Neural cell (in vitro differentiated cells): ENCODE data around the gene PTRH2. TPM values are rescaled to one million over a fixed set of nuclear protein-coding genes. Genes with fewer than 3 reads are reported as not detected.

Experiments
- H2AFZ ChIP-seq: fragments of 200-600, 300-800 bp; sonication (generic), shearing (Covaris generic); 2 replicates; pipeline ENCODE4 v1.6.0; 2014; ENCODE audit warnings: low read depth, mild to moderate bottlenecking, antibody characterized with exemption, low read length, moderate library complexity
- H3F3A ChIP-seq: fragments of 200-600 bp; shearing (Covaris generic); 2 replicates; pipeline ENCODE4 v1.6.1; 2016; ENCODE audit warnings: mild to moderate bottlenecking, moderate library complexity, mixed read lengths, antibody characterized with exemption, low read length; ENCODE audit not compliant: insufficient read depth, poor library complexity, severe bottlenecking
- H3K27ac ChIP-seq: fragments of 200-600, 300-800 bp; sonication (generic), shearing (Covaris generic); 2 replicates; pipeline ENCODE4 v1.5.1; 2014; ENCODE audit warnings: mild to moderate bottlenecking, low read length, moderate library complexity
- H3K27me3 ChIP-seq: fragments of 300-800, 200-600 bp; sonication (generic), shearing (Covaris generic); 2 replicates; pipeline ENCODE4 v1.6.0; 2014; ENCODE audit warnings: mild to moderate bottlenecking, low read depth, low read length, moderate library complexity; ENCODE audit not compliant: insufficient read depth
- H3K36me3 ChIP-seq: fragments of 300-800, 200-600 bp; sonication (generic), shearing (Covaris generic); 2 replicates; pipeline ENCODE4 v1.5.1; 2014; ENCODE audit warnings: mild to moderate bottlenecking, antibody characterized with exemption, low read length, moderate library complexity; ENCODE audit not compliant: insufficient read depth
- H3K4me2 ChIP-seq: fragments of 300-800, 200-600 bp; sonication (generic), shearing (Covaris generic); 2 replicates; pipeline ENCODE4 v1.6.0; 2014; ENCODE audit warnings: mild to moderate bottlenecking, low read length
- H3K4me3 ChIP-seq: fragments of 300-800, 200-600 bp; sonication (generic), shearing (Covaris generic); 2 replicates; pipeline ENCODE4 v1.5.1; 2014; ENCODE audit warnings: mild to moderate bottlenecking, low read length, moderate library complexity
- H3K79me2 ChIP-seq: fragments of 200-600 bp; shearing (Covaris generic); replicated peaks from 2 replicates; pipeline ENCODE4 v1.6.0; 2014; ENCODE audit warnings: mild to moderate bottlenecking, low read length, moderate library complexity; ENCODE audit not compliant: insufficient read depth
- H3K9ac ChIP-seq: fragments of 300-800, 200-600 bp; sonication (generic), shearing (Covaris generic); 2 replicates; pipeline ENCODE4 v1.6.1; 2016; ENCODE audit warnings: mild to moderate bottlenecking, low read length, mixed read lengths
- H3K9me2 ChIP-seq: fragments of 200-600 bp; shearing (Covaris generic); 2 replicates; pipeline ENCODE4 v1.6.1; 2016; ENCODE audit warnings: mild to moderate bottlenecking, low read length, mixed read lengths; ENCODE audit not compliant: insufficient read depth
- H3K9me3 ChIP-seq: fragments of 200-600, 300-800 bp; sonication (generic), shearing (Covaris generic); 2 replicates; pipeline ENCODE4 v1.6.1; 2016; ENCODE audit warnings: mild to moderate bottlenecking, mixed run types, low read length, moderate library complexity, mixed read lengths
- H4K20me1 ChIP-seq: fragments of 200-600 bp; shearing (Covaris generic); 2 replicates; pipeline ENCODE4 v1.6.1; 2016; ENCODE audit warnings: mild to moderate bottlenecking, mixed run types; ENCODE audit not compliant: insufficient read depth
- EP300 ChIP-seq: fragments of 450-650 bp; conservative IDR thresholded peaks from 2 replicates; pipeline ENCODE4 v1.6.1; 2014; ENCODE audit warnings: antibody characterized with exemption, mild to moderate bottlenecking, moderate library complexity; ENCODE audit not compliant: poor library complexity, severe bottlenecking
- EZH2 ChIP-seq: fragments of 200-600, 300-800 bp; shearing (Covaris generic), sonication (generic); IDR thresholded peaks from 2 replicates; pipeline ENCODE4 v1.6.1; 2014; ENCODE audit warnings: antibody characterized with exemption, low read length, borderline replicate concordance, mild to moderate bottlenecking; ENCODE audit not compliant: insufficient read depth, poor library complexity, severe bottlenecking
- MXI1 ChIP-seq: fragments of 450-650 bp; conservative IDR thresholded peaks from 2 replicates; pipeline ENCODE4 v1.6.1; 2014; ENCODE audit warnings: antibody characterized with exemption, mild to moderate bottlenecking; ENCODE audit not compliant: poor library complexity, severe bottlenecking
- POLR2AphosphoS5 ChIP-seq: IDR thresholded peaks from 2 replicates; pipeline ENCODE4 v1.6.1; 2012
- RAD21 ChIP-seq: fragments of 450-650 bp; conservative IDR thresholded peaks from 2 replicates; pipeline ENCODE4 v1.6.1; 2014; ENCODE audit warnings: antibody characterized with exemption, mild to moderate bottlenecking, moderate library complexity
- REST ChIP-seq: IDR thresholded peaks from 2 replicates; pipeline ENCODE4 v1.6.1; 2012; ENCODE audit warnings: borderline replicate concordance
- SMC3 ChIP-seq: fragments of 450-650 bp; conservative IDR thresholded peaks from 2 replicates; pipeline ENCODE4 v1.6.1; 2014; ENCODE audit warnings: antibody characterized with exemption, mild to moderate bottlenecking, moderate library complexity; ENCODE audit not compliant: poor library complexity
- TAF1 ChIP-seq: IDR thresholded peaks from 2 replicates; pipeline ENCODE4 v1.6.1; 2012; ENCODE audit warnings: low read depth
- polyA plus RNA-seq: library from polyadenylated mRNA; depleted of rRNA; stranded (reverse); fragments of >200 nt; gene quantifications from 2 replicates; pipeline ENCODE4 v1.2.3, GENCODE V29; 2014
- TF ChIP-seq, protein P1 (sequence below): fragments of 450-650 bp; IDR thresholded peaks from 2 replicates; pipeline ENCODE4 v1.5.1; 2014; ENCODE audit warnings: antibody characterized with exemption, mild to moderate bottlenecking, moderate library complexity; ENCODE audit not compliant: poor library complexity, severe bottlenecking

PTRH2 gene
- polyA plus RNA-seq, 1 donor from 2014 or later, result 11.7 TPM

- no peaks in the 10 kb centered on the region for H3K36me3 ChIP-seq
- peaks cover 34% of the 10 kb centered on the region for H3K79me2 ChIP-seq
- H3K27ac ChIP-seq, result no peak overlapping the region
- TF ChIP-seq EZH2, result no peak
- no peak for TF ChIP-seq RAD21
- no peak for TF ChIP-seq POLR2AphosphoS5
- TF ChIP-seq REST, result no peak
- no peak for TF ChIP-seq MXI1
- TF ChIP-seq, protein P1, sequence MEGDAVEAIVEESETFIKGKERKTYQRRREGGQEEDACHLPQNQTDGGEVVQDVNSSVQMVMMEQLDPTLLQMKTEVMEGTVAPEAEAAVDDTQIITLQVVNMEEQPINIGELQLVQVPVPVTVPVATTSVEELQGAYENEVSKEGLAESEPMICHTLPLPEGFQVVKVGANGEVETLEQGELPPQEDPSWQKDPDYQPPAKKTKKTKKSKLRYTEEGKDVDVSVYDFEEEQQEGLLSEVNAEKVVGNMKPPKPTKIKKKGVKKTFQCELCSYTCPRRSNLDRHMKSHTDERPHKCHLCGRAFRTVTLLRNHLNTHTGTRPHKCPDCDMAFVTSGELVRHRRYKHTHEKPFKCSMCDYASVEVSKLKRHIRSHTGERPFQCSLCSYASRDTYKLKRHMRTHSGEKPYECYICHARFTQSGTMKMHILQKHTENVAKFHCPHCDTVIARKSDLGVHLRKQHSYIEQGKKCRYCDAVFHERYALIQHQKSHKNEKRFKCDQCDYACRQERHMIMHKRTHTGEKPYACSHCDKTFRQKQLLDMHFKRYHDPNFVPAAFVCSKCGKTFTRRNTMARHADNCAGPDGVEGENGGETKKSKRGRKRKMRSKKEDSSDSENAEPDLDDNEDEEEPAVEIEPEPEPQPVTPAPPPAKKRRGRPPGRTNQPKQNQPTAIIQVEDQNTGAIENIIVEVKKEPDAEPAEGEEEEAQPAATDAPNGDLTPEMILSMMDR, result no peak
- no peak for TF ChIP-seq SMC3
- TF ChIP-seq EP300, result no peak
- TF ChIP-seq TAF1, result no peak
- H3K4me2 ChIP-seq, result no peak overlapping the region
- no peaks in the 10 kb centered on the region for H3K27me3 ChIP-seq
- no peaks in the 10 kb centered on the region for H3K9me2 ChIP-seq
- H2AFZ ChIP-seq, result no peak overlapping the region
- H4K20me1 ChIP-seq, result no peaks in the 10 kb centered on the region
- H3K9me3 ChIP-seq, result no peaks in the 10 kb centered on the region
- no peak overlapping the region for H3K9ac ChIP-seq
- H3F3A ChIP-seq, result no peaks in the 10 kb centered on the region
- H3K4me3 ChIP-seq, result no peak overlapping the region
Measured at GRCh38 chr17:59712862-59713261, 5.6 kb upstream of the PTRH2 start.

GRCh38 chr17:59711936-59712335 lies 4.7 kb upstream of the PTRH2 start:
- Histone ChIP-seq H3K36me3 (no peaks in the 10 kb centered on the region), H3K27ac (no peak overlapping the region), H3K4me3 (no peak overlapping the region), H3F3A (no peaks in the 10 kb centered on the region), H3K9ac (no peak overlapping the region), H3K4me2 (no peak overlapping the region), H4K20me1 (no peaks in the 10 kb centered on the region), H3K9me3 (no peaks in the 10 kb centered on the region), H3K79me2 (peaks cover 34% of the 10 kb centered on the region), H3K27me3 (no peaks in the 10 kb centered on the region), H2AFZ (no peak overlapping the region), H3K9me2 (no peaks in the 10 kb centered on the region)
- TF ChIP-seq POLR2AphosphoS5 (no peak), EP300 (no peak), REST (no peak), MXI1 (no peak), EZH2 (no peak), TAF1 (no peak), SMC3 (no peak)
- TF ChIP-seq, protein P1, result no peak
